Measurements from ENCODE around the gene USP7. TPM values are rescaled to one million over a fixed set of nuclear protein-coding genes. Genes with fewer than 3 reads are reported as not detected.

The USP7 gene
- total RNA-seq, 2 donors from 2014 or later, result 72.2 to 82.7 TPM

DNA sequence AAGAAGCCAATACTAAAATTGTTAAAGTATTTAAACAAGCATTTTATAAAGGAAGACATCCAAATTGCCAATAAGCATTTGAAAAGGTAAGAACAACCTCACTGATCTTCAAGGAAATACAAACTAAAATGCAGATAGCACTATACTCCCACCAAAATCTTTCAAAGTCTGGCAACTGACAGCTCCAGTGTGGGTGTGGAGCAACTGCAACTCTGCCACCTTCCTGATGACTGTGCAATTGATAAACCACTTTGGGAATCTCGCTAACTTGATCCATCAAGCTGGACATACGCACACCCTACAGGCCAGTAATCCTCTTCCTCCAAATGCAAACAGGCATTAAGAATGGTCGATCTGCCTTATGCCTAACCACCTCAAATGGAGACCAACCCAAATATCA, 49.6 kb downstream of the USP7 start:
- no peak for DNase-seq (ENCODE audit: low spot score)
- intact Hi-C loops (cut with DNase I), result no loop called here

DNA sequence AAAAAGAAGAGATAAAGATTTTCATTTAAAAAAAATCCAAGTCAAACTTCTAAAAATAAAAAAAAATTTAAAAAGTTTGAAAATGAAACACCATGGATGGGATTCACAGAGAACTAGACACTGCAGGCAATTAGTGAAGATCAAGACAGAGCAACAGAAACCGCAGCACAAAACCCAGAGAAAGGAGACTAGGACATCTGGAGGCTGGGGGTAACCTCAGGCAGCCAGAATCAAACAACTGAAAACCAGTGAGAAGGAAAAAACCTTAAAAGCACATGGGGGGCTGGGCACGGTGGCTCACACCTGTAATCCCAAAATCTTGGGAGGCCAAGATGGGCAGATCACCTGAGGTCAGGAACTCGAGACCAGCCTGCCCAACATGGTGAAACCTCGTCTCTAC, 50.9 kb downstream of the USP7 start:
- intact Hi-C loops (cut with DNase I), result no loop called here
- DNase-seq (ENCODE audit: low spot score), result no peak

DNA sequence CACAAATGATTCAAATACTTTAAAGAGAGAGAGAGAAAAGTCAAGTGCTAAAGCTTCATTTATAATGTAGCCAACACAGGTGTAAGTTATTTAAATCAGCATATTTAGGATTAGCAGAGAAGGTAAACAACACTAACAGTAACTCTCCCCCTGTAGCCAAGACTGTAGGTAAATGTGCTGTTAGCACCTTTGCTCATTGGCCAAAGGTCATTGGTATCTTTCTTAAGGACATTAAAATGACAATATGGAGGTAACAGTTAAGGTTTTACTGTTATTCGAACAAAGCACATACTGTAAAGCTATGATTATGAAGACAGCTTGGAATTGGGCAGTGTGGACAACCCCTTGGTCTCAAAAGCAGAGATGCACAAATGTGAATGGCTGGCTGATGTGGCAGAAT, 52.9 kb downstream of the USP7 start:
- no peak for DNase-seq (ENCODE audit: low spot score)
- intact Hi-C loops (cut with DNase I), result no loop called here

DNA sequence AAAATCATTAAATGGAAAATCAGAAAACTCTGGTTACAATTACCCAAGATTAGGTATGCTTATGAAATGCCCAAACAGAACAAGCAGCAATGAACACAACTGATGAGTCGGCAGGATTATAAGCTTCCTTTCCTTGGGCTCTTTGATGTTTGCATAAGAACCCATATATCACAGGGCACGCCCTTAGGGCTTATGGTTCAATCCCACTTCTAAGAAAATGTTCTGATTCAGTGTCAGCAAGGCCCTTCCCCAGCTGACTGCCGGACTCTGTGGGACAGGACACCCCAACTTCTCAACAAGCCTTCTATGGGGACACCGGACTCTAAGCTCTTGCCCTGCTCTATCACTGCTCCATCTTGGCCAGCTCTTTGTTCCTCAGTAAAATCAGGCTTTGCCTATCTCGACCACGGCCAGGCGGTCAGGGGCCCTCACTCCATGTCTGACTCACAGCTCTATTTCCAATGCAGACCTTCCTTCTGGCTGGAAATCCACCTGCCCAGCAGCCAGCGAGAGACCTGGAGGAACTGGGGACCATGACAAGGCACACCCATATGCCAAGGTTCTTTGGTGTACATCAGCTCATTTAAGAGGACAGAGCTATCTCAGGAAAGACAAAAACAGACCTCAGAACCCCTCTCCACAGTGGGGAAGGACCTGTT, 54.8 kb downstream of the USP7 start:
- intact Hi-C loops (cut with DNase I), result no loop called here
- no peak for DNase-seq (ENCODE audit: low spot score)

DNA sequence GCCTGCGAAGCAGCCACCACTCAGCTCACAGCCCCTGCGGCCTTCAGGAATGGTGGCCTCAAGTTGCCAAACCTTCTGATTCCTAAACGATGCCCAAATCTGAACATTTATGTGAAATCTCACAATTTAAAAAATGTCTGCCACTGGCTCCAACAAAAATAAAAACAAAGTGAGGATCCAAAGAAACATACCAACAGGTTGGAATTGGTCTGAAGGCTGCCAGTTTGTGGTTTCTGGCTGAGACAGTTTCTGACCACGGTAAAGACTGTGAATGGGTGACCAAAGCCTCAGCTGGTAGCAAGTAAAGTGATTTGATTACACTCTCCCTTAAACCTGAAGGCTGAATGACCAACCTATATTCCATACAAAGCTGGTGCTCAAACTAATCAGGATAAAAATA, 56.6 kb downstream of the USP7 start:
- intact Hi-C loops (cut with DNase I), result no loop called here
- DNase-seq (ENCODE audit: low spot score), result no peak

DNA sequence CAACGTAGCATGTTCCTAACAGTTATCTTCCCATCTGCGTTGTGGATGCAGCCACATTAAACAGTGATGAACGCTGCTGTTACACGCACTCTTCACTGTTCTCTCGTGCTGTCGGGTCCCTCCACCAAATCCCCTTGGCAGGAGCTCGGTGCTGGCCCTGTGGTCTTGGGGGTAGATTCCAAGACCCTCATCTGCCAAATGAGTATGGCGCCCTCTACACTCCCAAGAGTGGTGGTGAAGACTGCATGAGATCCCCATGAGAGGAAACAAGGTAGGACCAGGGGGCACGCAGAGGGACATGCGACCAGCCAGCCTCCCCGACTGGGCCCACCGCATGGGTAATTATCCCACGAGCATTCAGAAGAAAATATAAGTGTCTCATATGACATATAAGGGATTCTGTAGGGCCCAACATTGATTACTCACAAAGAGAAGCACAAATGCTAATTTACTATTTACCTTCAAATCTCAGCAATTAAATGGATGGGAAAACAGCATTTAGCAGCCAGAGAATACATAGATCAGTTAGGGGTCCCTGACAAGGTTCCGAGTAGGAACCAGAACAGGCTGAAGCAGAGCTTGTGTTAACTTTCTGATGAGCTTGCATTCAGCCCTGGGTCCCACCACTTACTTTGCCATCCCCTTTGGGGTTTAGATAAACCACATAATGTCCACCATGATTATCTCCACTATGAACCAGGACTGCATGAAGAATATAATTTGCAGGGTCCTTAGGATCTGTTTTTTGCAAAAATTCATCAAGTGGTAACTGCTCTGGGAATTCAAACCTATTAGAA, 57.7 kb downstream of the USP7 start:
- intact Hi-C loops (cut with DNase I), result no loop called here
- DNase-seq (ENCODE audit: low spot score), result no peak

DNA sequence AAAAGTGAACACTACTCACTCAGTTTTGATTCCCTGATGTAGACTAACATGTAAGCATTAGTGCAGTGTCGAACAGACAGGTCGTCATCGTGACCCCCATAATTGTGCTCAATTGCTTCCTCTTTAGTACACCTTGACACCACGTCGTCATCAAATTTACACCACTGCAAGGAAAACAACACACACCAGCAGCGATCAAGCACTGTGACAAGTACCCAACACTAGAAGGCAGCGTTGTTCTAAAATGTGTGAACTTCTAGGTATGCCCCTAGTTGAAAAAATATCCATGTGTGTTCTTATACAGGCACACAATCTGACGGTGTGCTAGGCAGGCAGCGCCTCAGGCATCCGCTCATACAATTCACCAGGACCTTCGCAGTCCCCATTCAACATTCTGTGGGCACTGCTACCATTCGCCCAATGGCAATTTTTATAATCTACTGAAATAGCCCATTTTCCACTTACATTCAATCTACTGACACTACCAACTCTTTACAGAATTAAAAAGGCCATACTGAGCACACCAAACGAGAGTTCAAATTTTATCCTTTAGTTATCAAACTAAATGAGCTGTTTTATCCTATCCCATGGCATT, 58.4 kb downstream of the USP7 start:
- no peak for DNase-seq (ENCODE audit: low spot score)
- intact Hi-C loops (cut with DNase I), result no loop called here

DNA sequence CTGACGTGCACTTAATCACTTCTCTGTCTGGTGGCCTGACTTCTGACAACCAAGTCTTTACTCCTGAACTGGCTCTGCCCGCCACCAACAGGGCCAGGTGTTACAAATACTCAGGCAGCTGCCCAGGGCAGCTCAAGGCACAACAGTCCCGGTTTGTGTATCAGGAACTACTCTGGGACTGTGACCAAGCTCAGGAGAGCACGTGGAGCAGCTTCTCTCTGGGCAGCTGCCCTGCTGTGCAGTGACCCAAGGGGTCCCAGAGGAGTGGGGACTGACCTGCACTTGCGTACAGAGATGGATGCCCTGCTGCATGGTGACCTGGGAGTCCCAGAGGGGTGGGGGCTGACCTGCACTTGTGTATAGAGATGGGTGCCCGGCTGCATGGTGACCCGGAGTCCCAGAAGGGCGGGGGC, 59.7 kb downstream of the USP7 start:
- DNase-seq (ENCODE audit: low spot score), result peak; percentile 51
- intact Hi-C loops (cut with DNase I), result no loop called here

DNA sequence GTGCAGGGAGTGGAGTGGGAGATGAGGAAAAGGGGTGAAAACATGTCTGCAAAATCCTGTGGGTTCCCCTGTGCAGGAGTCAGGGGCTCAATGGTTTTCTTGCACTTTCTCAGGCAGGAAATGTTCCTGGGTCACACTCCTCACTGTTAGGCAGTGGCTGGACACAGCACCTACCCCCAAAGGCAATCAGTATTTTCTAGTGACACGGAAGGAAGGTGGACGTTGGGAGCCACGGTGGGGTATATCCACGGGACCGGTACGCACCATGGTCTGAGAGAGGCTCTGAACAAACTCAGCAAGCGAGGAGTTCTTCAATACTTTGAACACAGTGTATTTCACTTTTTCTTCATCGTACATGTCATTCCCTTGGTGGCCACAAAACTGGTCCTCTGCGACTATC, 60.7 kb downstream of the USP7 start:
- intact Hi-C loops (cut with DNase I), result no loop called here
- peak; percentile 64 for DNase-seq (ENCODE audit: low spot score)

DNA sequence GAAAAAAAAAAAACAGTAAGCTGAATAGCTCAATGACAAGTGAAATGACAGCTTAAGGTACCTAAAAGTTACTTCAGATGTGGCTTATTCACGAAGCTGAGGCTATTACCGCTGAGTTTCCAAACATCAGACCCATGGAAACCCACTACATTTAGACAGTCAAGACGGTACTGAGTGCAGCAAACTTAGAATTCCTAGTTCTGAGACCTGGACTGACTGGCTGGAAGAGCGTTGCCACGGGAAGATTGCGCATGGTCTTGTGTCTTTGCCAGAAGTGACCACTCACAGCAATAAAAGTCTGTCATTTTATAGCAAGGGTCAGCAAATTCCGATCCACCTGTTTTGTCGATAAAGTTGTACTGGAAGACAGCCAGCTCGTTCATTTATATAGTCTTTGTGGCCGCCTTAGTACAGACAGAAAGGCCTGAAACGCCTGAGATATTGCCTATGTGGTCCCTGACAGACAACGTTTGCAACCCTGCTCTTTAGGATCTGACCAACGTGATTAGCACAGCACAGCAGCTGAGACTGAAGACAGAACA, 62.3 kb downstream of the USP7 start:
- intact Hi-C loops (cut with DNase I), result no loop called here

DNA sequence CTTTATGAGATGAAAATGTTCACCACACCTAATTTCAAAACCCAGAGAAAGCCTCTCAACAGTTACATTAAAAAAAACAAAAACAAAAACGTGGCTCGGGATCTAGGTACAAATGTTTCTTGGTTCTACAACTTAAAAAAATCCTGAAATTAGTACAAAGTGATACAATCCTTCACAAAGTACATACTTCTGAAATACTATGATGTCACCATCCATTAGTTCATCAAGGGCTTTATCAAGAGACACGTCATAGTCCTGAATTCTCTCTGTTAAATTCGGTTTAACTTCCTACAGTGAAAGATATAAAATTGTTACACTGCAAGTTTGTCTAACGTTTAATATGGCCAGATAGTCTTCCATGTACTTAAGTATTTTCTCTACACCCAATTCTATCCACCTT, 63.4 kb downstream of the USP7 start:
- DNase-seq (ENCODE audit: low spot score), result no peak
- intact Hi-C loops (cut with DNase I), result no loop called here

More for the DNA sequence above, 62.3 kb downstream of the USP7 start:
- no peak for DNase-seq (ENCODE audit: low spot score)

DNA sequence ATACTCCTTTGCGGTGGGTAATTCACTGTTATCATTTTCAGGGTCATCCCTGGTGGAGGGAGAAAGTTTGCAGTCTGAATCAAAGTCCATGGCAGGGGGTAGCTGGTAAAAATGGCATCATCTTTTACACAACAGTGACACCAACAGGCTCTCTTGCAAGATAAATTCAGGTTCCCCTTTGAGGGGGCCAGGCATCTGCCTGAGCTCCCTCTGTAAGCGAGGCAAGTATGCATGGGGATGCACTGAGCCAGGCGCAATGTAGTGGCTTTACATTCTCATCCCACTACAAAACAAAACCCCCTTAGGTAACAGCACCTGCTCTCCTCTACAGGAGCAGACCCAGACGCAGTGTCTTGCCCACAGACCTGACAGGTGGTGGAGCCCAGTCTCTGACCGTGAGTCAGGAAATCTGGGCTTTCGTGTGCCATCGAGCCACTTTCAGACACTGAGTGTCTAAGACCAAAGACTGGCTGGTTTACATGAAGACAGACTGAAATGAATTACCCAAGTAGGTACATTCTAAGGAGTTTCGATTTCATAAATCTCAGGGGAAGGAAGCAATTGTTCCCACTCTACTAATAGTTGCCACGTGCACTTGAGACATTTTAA, 63.9 kb downstream of the USP7 start:
- peak; percentile 47 for DNase-seq (ENCODE audit: low spot score)
- intact Hi-C loops (cut with DNase I), result no loop called here

DNA sequence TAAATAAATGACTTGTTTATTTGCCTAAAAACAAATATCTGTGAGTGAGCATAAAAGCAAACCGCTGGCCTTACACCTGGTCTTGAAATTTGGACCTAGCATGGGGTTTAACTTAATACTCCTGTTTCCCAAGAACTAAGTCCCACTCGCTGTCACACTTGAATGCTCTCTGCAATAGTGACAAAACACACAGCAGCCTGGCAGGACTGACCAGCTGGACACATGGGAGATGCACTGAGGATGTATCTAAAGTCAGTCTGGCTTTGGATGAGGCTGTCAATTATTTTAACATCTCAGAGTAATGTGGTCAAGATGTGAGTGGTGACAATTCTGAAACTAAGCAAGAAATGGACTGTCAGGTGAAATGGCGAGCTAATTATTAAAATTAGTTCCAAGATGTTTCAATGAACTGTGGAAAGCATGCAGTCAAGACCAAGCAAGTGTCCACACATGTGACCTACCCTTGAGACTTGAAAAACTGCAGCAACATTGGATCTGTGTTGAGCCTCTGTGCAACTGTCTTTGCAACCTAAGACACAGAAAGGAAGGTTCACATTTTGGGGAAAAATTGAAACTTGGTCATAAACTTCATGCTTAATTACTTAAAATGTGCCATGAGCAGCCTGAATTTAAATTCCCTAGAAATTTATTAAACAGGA, 64.9 kb downstream of the USP7 start:
- intact Hi-C loops (cut with DNase I), result no loop called here
- no peak for DNase-seq (ENCODE audit: low spot score)

DNA sequence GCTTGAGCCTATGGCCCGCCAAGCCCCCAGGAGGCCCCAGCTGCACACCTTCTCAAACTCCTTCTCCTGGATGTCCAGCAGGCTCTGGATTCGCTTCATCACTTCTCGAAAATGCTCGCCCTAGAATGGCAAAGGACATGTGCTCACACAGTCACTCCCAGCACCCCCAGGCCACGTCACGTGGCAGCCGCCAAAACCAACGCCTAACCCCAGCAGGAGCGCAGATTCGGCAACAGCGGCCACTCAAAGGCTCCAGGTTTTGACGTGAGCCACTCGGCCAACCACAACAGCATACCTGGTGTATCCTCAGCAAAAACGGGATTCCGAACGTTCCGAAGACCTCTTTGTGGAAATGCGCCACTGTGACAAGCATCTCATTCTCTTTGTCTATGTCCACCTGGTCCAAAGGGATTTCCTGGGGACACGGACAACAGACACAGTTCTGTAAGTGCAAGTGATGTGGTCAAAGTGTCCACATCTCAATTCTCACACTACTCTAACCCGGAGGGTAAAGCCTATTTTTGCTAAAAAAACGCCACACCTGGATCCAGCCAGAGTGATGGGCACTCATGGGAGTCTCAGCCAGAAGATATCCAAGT, 68.9 kb downstream of the USP7 start:
- DNase-seq (ENCODE audit: low spot score), result peak; percentile 66
- intact Hi-C loops (cut with DNase I), result no loop called here

DNA sequence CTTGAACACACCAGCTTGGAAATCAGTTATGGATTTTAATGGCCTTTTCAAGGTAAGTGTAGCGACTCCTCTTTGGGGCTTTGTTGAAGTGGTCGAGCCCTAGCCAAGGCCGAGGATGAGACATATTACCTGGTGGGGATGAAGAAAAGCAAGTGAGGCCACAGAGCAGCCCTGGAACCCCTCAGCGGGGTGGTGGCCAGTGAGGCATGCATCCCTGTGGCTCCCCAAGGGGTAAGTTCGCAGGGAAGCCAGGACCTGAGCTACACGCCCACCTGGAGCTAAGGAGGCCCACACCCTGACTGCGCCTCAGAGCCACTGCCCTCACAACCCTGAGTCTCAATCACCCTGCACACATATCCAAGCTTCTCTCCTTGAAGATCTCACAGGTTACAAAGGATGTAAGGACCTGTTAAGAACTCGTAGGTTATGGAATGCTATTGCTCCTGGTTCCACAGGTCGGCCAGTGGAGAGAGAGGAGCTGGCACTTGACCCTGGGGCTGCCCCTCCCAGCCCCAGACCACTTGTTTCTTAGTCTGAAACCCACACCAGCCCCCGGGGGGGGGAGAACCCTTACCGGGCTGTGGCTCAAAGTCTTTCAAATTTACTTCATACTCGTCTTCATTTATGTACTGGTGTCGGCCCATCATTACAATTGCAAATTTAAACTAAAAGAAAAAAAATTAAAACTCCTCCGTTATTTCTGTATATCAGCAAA, 69.6 kb downstream of the USP7 start:
- intact Hi-C loops (cut with DNase I), result loop anchor here in 1 of 2 donors (1.0 kb wide), 1 partner anchor 25 kb away; the partner anchor contains the start of gene CARHSP1
- peak; percentile 58 for DNase-seq (ENCODE audit: low spot score)

DNA sequence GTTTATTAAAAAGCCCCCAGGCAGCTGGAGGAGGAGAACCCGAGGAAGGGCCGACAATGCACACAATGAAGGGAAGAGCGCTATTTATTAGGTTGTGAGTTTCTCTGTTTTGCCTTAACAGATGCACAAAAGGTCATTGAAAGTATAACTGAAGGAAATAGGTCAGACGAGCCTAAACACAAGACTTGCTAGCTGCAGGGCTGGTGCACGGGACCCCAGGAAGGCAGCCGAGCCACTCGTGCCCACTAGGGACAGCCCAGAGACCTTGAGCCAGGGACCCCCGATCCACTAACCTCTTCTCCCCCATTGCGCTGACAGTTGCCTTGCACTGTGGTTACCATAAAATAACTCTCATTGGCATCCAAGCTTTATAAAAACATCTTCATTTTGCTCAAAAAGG, 70.3 kb downstream of the USP7 start:
- intact Hi-C loops (cut with DNase I), result loop anchor here in 1 of 2 donors (1.0 kb wide), 1 partner anchor 24 kb away; the partner anchor contains the start of gene CARHSP1
- peak; percentile 32 for DNase-seq (ENCODE audit: low spot score)

DNA sequence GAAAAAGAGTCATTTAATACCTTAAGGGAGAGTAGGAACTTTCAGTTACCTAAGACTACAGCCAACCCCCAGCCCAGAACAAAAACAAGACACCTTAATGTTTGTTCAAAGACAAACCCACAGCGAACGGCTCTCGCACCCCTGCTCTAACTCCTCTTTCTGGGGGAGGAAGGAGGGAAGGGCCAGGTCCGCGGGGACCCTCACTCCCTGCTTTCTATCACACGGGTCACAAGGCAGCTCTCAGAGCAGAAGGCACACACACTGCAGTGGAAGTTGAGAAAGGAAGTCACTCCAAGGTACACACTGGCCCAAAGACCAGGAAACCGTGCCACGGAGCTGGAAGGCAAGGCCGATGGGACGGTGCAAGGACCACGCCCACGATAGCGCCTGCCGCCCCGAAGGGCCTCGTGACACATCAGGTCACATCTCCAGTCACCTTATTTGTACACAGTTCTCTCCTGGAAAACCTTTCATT, 71.6 kb downstream of the USP7 start:
- intact Hi-C loops (cut with DNase I), result no loop called here
- peak; percentile 79 for DNase-seq (ENCODE audit: low spot score)

DNA sequence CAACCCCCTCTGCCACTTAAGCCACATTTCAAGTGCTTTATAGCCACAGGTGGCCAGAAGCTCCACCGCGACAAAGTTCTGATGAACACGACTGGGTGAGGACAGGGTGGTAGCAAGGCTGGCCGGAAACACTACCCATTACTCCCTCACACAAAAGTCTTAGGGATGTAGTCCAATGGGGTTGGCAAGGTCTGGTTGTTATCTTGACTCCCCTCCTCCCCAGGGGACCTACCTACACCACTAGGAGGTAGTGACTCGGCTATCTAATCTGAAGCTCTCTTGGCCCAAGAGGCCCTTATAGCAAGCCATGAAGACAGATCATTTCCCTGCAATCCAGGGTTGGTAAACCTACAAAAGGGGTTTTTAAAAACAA, 73.2 kb downstream of the USP7 start:
- intact Hi-C loops (cut with DNase I), result no loop called here
- peak; percentile 24 for DNase-seq (ENCODE audit: low spot score)

All from posterior vena cava (tissue), 2 donors.